ENCODE results near the gene ANKRD63. TPM values are rescaled to one million over a fixed set of nuclear protein-coding genes. Genes with fewer than 3 reads are reported as not detected.

The ANKRD63 gene
- total and polyA plus RNA-seq, 8 donors, result 0.37 TPM; not detected in 7

- H3K36me3 ChIP-seq, result no peaks in the 10 kb centered on the region
- H3K27me3 ChIP-seq, result peaks cover 0 to 23% (median 0%) of the 10 kb centered on the region in 3 donors
- no peak overlapping the region for H3K4me3 ChIP-seq
- TF ChIP-seq EP300 (IDR thresholded peaks at IDR 0.05), result no peak
- TF ChIP-seq CTCF (IDR thresholded peaks at IDR 0.05), result no peak
- TF ChIP-seq POLR2A (IDR thresholded peaks at IDR 0.05), result no peak
- no peak for TF ChIP-seq POLR2AphosphoS5 (IDR thresholded peaks at IDR 0.05)
- 87 to 95% (median 93%) methylated on average over 10 of the region's 10 CpGs for WGBS, 5 donors
- H3K9me3 ChIP-seq, result no peaks in the 10 kb centered on the region
- intact Hi-C loops (cut with DNase I; ENCODE audit: low total_unique reads), result no loop called here
- no peak for DNase-seq
- no peak overlapping the region for H3K27ac ChIP-seq
- peaks cover under 1 to 36% (median 23%) of the 10 kb centered on the region in 4 donors for H3K4me1 ChIP-seq
Measured at GRCh38 chr15:40312370-40313158, 29.7 kb upstream of the ANKRD63 start.

GRCh38 chr15:40310993-40311392, 28.1 kb upstream of the ANKRD63 start:
- intact Hi-C loops (cut with DNase I; ENCODE audit: low total_unique reads), result no loop called here
- 56 to 68% (median 64%) methylated on average over 3 of the region's 3 CpGs for WGBS, 5 donors

GRCh38 chr15:40310001-40310959, 27.4 kb upstream of the ANKRD63 start:
- Histone ChIP-seq H3K27ac (no peak overlapping the region), H3K36me3 (no peaks in the 10 kb centered on the region), H3K9me3 (no peaks in the 10 kb centered on the region), H3K4me3 (no peak overlapping the region), H3K27me3 (peaks cover 0 to 18% (median 0%) of the 10 kb centered on the region in 3 donors), H3K4me1 (peaks cover 3 to 43% (median 30%) of the 10 kb centered on the region in 4 donors)
- DNase-seq, result peak; percentile 59 to 80
- TF ChIP-seq EP300 (IDR thresholded peaks at IDR 0.05) (no peak), POLR2A (IDR thresholded peaks at IDR 0.05) (no peak), CTCF (IDR thresholded peaks at IDR 0.05) (peak in 5 of 7 experiments; percentile 51 to 69 (median 56)), POLR2AphosphoS5 (IDR thresholded peaks at IDR 0.05) (peak in 1 of 3 donors; percentile 6)
- 18 to 30% (median 23%) methylated on average over 4 of the region's 4 CpGs for WGBS, 5 donors
- intact Hi-C loops (cut with DNase I; ENCODE audit: low total_unique reads), result no loop called here

More at GRCh38 chr15:40310993-40311392, 28.1 kb upstream of the ANKRD63 start:
- no peak overlapping the region for H3K27ac ChIP-seq
- H3K27me3 ChIP-seq, result peaks cover 0 to 23% (median 0%) of the 10 kb centered on the region in 3 donors
- no peak for DNase-seq
- H3K4me3 ChIP-seq, result no peak overlapping the region
- H3K36me3 ChIP-seq, result no peaks in the 10 kb centered on the region
- H3K4me1 ChIP-seq, result peaks cover 3 to 43% (median 30%) of the 10 kb centered on the region in 4 donors
- no peak for TF ChIP-seq POLR2AphosphoS5 (IDR thresholded peaks at IDR 0.05)
- TF ChIP-seq POLR2A (IDR thresholded peaks at IDR 0.05), result no peak
- no peak for TF ChIP-seq CTCF (IDR thresholded peaks at IDR 0.05)
- no peak for TF ChIP-seq EP300 (IDR thresholded peaks at IDR 0.05)
- no peaks in the 10 kb centered on the region for H3K9me3 ChIP-seq

- 67 to 84% (median 71%) methylated on average over 8 of the region's 8 CpGs for WGBS, 5 donors
- intact Hi-C loops (cut with DNase I; ENCODE audit: low total_unique reads), result no loop called here
- TF ChIP-seq CTCF (IDR thresholded peaks at IDR 0.05), result no peak
- no peak for TF ChIP-seq POLR2A (IDR thresholded peaks at IDR 0.05)
- TF ChIP-seq POLR2AphosphoS5 (IDR thresholded peaks at IDR 0.05), result no peak
- no peak for TF ChIP-seq EP300 (IDR thresholded peaks at IDR 0.05)
- no peak overlapping the region for H3K4me3 ChIP-seq
- no peak for DNase-seq
- H3K4me1 ChIP-seq, result peaks cover 3 to 43% (median 29%) of the 10 kb centered on the region in 4 donors
- H3K9me3 ChIP-seq, result no peaks in the 10 kb centered on the region
- no peaks in the 10 kb centered on the region for H3K36me3 ChIP-seq
- peak overlapping the region in 2 of 5 donors; percentile 82 for H3K27ac ChIP-seq
- H3K27me3 ChIP-seq, result peaks cover 0 to 18% (median 0%) of the 10 kb centered on the region in 3 donors
Measured at GRCh38 chr15:40309344-40309862, 26.5 kb upstream of the ANKRD63 start.
